PC-9 (cell line): ENCODE measurements around the gene LRP1B.

Source experiments
- EZH2 ChIP-seq: fragments of 200-600 bp; sonication (generic); IDR thresholded peaks from 2 replicates; pipeline ENCODE4 v1.8.0; 2017; ENCODE audit warnings: antibody characterized with exemption, low read depth
- TF ChIP-seq, protein P1 (sequence below): fragments of 200-600 bp; sonication (generic); conservative IDR thresholded peaks from 2 replicates; pipeline ENCODE4 v1.6.1; 2017; ENCODE audit warnings: mixed run types, antibody characterized with exemption, mild to moderate bottlenecking, moderate library complexity

DNA sequence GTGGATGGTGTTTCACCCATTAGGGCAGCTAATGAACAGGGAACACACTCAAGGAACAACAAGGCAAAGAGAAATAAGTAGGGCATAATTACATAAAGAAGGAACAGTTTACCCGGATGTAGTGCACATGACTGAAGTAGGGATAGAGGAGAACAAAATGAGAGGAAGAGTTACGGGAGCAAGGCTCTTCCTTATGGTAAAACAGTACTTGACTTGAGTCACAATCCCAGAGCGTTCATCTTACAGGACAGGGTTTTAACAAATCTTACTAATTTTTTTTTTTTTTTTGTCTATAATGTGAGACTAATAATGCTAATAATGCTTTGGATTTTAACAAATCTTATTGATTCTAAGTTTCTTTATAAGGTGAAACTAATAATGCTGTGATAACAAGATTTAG, 1329.5 kb downstream of the LRP1B start:
- TF ChIP-seq, protein P1, sequence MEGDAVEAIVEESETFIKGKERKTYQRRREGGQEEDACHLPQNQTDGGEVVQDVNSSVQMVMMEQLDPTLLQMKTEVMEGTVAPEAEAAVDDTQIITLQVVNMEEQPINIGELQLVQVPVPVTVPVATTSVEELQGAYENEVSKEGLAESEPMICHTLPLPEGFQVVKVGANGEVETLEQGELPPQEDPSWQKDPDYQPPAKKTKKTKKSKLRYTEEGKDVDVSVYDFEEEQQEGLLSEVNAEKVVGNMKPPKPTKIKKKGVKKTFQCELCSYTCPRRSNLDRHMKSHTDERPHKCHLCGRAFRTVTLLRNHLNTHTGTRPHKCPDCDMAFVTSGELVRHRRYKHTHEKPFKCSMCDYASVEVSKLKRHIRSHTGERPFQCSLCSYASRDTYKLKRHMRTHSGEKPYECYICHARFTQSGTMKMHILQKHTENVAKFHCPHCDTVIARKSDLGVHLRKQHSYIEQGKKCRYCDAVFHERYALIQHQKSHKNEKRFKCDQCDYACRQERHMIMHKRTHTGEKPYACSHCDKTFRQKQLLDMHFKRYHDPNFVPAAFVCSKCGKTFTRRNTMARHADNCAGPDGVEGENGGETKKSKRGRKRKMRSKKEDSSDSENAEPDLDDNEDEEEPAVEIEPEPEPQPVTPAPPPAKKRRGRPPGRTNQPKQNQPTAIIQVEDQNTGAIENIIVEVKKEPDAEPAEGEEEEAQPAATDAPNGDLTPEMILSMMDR: no peak
- TF ChIP-seq EZH2: no peak
